Measurements from ENCODE around the gene CCL15. TPM values are rescaled to one million over a fixed set of nuclear protein-coding genes. Genes with fewer than 3 reads are reported as not detected.

The CCL15 gene
- total and polyA plus RNA-seq, 2 of the 13 experiments (the other 11 are each of a cell fraction or from before 2014, with no cell fraction given): 29.2 to 45.9 TPM

DNA sequence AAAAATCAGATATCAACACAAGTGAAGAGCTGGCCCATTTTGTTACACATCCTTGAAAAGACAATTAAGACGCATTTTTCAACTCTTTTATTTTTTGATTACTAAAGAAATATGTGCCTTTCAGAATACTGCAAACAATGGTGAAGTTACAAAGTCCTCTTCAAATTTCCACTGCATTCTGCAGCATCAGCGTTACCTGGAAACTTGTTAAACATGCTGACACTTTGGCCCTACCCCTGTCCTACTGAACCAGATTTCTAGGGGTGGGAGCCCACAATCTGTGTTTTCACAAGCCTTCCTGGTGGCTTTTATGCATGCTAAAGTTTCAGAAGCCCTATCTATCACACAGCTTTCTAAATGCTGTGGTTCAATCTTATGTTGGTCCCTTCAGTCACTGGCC, 10.3 kb downstream of the CCL15 start (continued):
- TF ChIP-seq, protein P1, sequence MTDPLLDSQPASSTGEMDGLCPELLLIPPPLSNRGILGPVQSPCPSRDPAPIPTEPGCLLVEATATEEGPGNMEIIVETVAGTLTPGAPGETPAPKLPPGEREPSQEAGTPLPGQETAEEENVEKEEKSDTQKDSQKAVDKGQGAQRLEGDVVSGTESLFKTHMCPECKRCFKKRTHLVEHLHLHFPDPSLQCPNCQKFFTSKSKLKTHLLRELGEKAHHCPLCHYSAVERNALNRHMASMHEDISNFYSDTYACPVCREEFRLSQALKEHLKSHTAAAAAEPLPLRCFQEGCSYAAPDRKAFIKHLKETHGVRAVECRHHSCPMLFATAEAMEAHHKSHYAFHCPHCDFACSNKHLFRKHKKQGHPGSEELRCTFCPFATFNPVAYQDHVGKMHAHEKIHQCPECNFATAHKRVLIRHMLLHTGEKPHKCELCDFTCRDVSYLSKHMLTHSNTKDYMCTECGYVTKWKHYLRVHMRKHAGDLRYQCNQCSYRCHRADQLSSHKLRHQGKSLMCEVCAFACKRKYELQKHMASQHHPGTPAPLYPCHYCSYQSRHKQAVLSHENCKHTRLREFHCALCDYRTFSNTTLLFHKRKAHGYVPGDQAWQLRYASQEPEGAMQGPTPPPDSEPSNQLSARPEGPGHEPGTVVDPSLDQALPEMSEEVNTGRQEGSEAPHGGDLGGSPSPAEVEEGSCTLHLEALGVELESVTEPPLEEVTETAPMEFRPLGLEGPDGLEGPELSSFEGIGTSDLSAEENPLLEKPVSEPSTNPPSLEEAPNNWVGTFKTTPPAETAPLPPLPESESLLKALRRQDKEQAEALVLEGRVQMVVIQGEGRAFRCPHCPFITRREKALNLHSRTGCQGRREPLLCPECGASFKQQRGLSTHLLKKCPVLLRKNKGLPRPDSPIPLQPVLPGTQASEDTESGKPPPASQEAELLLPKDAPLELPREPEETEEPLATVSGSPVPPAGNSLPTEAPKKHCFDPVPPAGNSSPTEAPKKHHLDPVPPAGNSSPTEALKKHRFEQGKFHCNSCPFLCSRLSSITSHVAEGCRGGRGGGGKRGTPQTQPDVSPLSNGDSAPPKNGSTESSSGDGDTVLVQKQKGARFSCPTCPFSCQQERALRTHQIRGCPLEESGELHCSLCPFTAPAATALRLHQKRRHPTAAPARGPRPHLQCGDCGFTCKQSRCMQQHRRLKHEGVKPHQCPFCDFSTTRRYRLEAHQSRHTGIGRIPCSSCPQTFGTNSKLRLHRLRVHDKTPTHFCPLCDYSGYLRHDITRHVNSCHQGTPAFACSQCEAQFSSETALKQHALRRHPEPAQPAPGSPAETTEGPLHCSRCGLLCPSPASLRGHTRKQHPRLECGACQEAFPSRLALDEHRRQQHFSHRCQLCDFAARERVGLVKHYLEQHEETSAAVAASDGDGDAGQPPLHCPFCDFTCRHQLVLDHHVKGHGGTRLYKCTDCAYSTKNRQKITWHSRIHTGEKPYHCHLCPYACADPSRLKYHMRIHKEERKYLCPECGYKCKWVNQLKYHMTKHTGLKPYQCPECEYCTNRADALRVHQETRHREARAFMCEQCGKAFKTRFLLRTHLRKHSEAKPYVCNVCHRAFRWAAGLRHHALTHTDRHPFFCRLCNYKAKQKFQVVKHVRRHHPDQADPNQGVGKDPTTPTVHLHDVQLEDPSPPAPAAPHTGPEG (CRISPR knock-in tag; IDR thresholded peaks at IDR 0.05): no peak
- no peak for TF ChIP-seq GATAD1 (CRISPR knock-in tag; IDR thresholded peaks at IDR 0.05)
- TF ChIP-seq ZNF878 (CRISPR knock-in tag; IDR thresholded peaks at IDR 0.05): no peak
- TF ChIP-seq, protein P2, sequence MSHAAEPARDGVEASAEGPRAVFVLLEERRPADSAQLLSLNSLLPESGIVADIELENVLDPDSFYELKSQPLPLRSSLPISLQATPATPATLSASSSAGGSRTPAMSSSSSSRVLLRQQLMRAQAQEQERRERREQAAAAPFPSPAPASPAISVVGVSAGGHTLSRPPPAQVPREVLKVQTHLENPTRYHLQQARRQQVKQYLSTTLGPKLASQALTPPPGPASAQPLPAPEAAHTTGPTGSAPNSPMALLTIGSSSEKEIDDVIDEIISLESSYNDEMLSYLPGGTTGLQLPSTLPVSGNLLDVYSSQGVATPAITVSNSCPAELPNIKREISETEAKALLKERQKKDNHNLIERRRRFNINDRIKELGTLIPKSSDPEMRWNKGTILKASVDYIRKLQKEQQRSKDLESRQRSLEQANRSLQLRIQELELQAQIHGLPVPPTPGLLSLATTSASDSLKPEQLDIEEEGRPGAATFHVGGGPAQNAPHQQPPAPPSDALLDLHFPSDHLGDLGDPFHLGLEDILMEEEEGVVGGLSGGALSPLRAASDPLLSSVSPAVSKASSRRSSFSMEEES (CRISPR knock-in tag; IDR thresholded peaks at IDR 0.05): no peak
- TF ChIP-seq, protein P3, sequence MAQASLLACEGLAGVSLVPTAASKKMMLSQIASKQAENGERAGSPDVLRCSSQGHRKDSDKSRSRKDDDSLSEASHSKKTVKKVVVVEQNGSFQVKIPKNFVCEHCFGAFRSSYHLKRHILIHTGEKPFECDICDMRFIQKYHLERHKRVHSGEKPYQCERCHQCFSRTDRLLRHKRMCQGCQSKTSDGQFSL (CRISPR knock-in tag; IDR thresholded peaks at IDR 0.05): no peak
- TF ChIP-seq, protein P4, sequence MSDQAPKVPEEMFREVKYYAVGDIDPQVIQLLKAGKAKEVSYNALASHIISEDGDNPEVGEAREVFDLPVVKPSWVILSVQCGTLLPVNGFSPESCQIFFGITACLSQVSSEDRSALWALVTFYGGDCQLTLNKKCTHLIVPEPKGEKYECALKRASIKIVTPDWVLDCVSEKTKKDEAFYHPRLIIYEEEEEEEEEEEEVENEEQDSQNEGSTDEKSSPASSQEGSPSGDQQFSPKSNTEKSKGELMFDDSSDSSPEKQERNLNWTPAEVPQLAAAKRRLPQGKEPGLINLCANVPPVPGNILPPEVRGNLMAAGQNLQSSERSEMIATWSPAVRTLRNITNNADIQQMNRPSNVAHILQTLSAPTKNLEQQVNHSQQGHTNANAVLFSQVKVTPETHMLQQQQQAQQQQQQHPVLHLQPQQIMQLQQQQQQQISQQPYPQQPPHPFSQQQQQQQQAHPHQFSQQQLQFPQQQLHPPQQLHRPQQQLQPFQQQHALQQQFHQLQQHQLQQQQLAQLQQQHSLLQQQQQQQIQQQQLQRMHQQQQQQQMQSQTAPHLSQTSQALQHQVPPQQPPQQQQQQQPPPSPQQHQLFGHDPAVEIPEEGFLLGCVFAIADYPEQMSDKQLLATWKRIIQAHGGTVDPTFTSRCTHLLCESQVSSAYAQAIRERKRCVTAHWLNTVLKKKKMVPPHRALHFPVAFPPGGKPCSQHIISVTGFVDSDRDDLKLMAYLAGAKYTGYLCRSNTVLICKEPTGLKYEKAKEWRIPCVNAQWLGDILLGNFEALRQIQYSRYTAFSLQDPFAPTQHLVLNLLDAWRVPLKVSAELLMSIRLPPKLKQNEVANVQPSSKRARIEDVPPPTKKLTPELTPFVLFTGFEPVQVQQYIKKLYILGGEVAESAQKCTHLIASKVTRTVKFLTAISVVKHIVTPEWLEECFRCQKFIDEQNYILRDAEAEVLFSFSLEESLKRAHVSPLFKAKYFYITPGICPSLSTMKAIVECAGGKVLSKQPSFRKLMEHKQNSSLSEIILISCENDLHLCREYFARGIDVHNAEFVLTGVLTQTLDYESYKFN (CRISPR knock-in tag; conservative IDR thresholded peaks at IDR 0.05): peak; percentile 69
- TF ChIP-seq, protein P5, sequence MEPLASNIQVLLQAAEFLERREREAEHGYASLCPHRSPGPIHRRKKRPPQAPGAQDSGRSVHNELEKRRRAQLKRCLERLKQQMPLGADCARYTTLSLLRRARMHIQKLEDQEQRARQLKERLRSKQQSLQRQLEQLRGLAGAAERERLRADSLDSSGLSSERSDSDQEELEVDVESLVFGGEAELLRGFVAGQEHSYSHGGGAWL (CRISPR knock-in tag; IDR thresholded peaks at IDR 0.05): no peak
- TF ChIP-seq ZNF83 (CRISPR knock-in tag; IDR thresholded peaks at IDR 0.05; ENCODE audit: borderline replicate concordance): no peak
- TF ChIP-seq ZNF256 (CRISPR knock-in tag; conservative IDR thresholded peaks at IDR 0.05): no peak
- no peak for TF ChIP-seq SRF (IDR thresholded peaks at IDR 0.05; ENCODE audit: low read depth, low read length)
- TF ChIP-seq NPAS2 (CRISPR knock-in tag; IDR thresholded peaks at IDR 0.05; ENCODE audit: borderline replicate concordance): no peak
- TF ChIP-seq KDM5A (IDR thresholded peaks at IDR 0.05; ENCODE audit: borderline replicate concordance, low read length): no peak
- TF ChIP-seq YEATS2 (CRISPR knock-in tag; IDR thresholded peaks at IDR 0.05; ENCODE audit: borderline replicate concordance): no peak
- TF ChIP-seq ZNF564 (CRISPR knock-in tag; IDR thresholded peaks at IDR 0.05): no peak
- no peak for TF ChIP-seq BRD4 (CRISPR knock-in tag; IDR thresholded peaks at IDR 0.05)
